CD4-positive, alpha-beta T cell (primary cell): Measurements from ENCODE around the gene STK32C. TPM values are rescaled to one million over a fixed set of nuclear protein-coding genes. Genes with fewer than 3 reads are reported as not detected.

Experiments used
- ATAC-seq: fragments of 200-7000 bp; cut with Tn5 transposase; one replicate; pipeline ENCODE4 v1.10.0; 2022; ENCODE audit warnings: mild to moderate bottlenecking; ENCODE audit not compliant: poor library complexity
- CTCF ChIA-PET: fragments of 350-600 bp; sonication (Branson Sonifier 250); formaldehyde crosslinking; loops from one replicate; lab custom pipeline; 2021; ENCODE audit warnings: antibody characterized with exemption, inconsistent platforms; lab: Charles Lee
- POLR2A ChIA-PET: fragments of 350-600 bp; sonication (Branson Sonifier 250); formaldehyde crosslinking; loops from one replicate; lab custom pipeline; 2021; ENCODE audit warnings: antibody characterized with exemption, inconsistent platforms; lab: Charles Lee
- DNase-seq, 14 experiments: peaks; one replicate each; pipeline ENCODE4 v3.0.0-alpha.2; 2013 to 2020; ENCODE audit warnings: mixed read lengths in 2 of 14
- H3K27ac ChIP-seq, 2 donors: one replicate each; pipeline versions ENCODE4 v1.5.1 to v1.7.0; 2013; ENCODE audit warnings: low read length in 2 of 2, low read depth in 1 of 2, mild to moderate bottlenecking in 1 of 2
- H3K27me3 ChIP-seq, 2 experiments: 1 replicate in 1 of 2; 2 replicates in 1 of 2; pipeline versions ENCODE4 v1.6.1 to v1.7.0; 2013; ENCODE audit warnings: low read length in 2 of 2, control low read depth in 1 of 2, mild to moderate bottlenecking in 1 of 2, moderate library complexity in 1 of 2; ENCODE audit not compliant: insufficient read depth in 2 of 2, control insufficient read depth in 1 of 2
- H3K36me3 ChIP-seq: one replicate; pipeline ENCODE4 v1.6.1; 2013; ENCODE audit warnings: low read length, control low read depth; ENCODE audit not compliant: insufficient read depth
- H3K4me1 ChIP-seq: one replicate; pipeline ENCODE4 v1.6.1; 2013; ENCODE audit warnings: low read length, control low read depth; ENCODE audit not compliant: insufficient read depth
- H3K4me3 ChIP-seq: one replicate; pipeline ENCODE4 v1.5.1; 2013; ENCODE audit warnings: mild to moderate bottlenecking, low read length, moderate library complexity
- H3K9me3 ChIP-seq, 2 experiments: 1 replicate in 1 of 2; 2 replicates in 1 of 2; pipeline versions ENCODE4 v1.6.1 to v1.7.0; 2013; ENCODE audit warnings: low read length in 2 of 2, mild to moderate bottlenecking in 2 of 2, control low read depth in 1 of 2, moderate library complexity in 1 of 2; ENCODE audit not compliant: control insufficient read depth in 1 of 2, insufficient read depth in 1 of 2
- H3K27ac Mint-ChIP-seq: one replicate; pipeline ENCODE4 v1.8.0; 2020; ENCODE audit warnings: mixed read lengths
- H3K27me3 Mint-ChIP-seq: one replicate; pipeline ENCODE4 v1.8.0; 2021; ENCODE audit warnings: mixed read lengths
- H3K36me3 Mint-ChIP-seq: one replicate; pipeline ENCODE4 v1.8.0; 2021; ENCODE audit warnings: low read depth, mixed read lengths
- H3K4me1 Mint-ChIP-seq: one replicate; pipeline ENCODE4 v1.8.0; 2021; ENCODE audit warnings: low read depth, mixed read lengths
- H3K4me3 Mint-ChIP-seq: one replicate; pipeline ENCODE4 v1.8.0; 2020; ENCODE audit warnings: mild to moderate bottlenecking, mixed read lengths
- H3K9me3 Mint-ChIP-seq: one replicate; pipeline ENCODE4 v1.8.0; 2020; ENCODE audit warnings: mixed read lengths
- CTCF ChIP-seq: fragments of 200-600 bp; IDR thresholded peaks from one replicate; pipeline ENCODE4 v1.8.0; 2022; ENCODE audit warnings: antibody characterized with exemption, mild to moderate bottlenecking
- intact Hi-C, 2 experiments: fragments of 100-400 bp; cut with DNase I in 1 of 2; cut with micrococcal nuclease in 1 of 2; formaldehyde crosslinking; loops; one replicate each; pipeline versions ENCODE4 v1.15.1 to v1.9.0; 2023 to 2025; cut with DNase I, micrococcal nuclease
- total RNA-seq, 174 experiments: library from RNA in 2 of 174; stranded (reverse) in 2 of 174; gene quantifications; one replicate each; pipeline ENCODE4 v1.2.3 and lab custom pipeline; 2021 to 2026

Gene STK32C
- total RNA-seq, 2 experiments from 2014 or later, result 4.9 to 5.2 TPM

DNA sequence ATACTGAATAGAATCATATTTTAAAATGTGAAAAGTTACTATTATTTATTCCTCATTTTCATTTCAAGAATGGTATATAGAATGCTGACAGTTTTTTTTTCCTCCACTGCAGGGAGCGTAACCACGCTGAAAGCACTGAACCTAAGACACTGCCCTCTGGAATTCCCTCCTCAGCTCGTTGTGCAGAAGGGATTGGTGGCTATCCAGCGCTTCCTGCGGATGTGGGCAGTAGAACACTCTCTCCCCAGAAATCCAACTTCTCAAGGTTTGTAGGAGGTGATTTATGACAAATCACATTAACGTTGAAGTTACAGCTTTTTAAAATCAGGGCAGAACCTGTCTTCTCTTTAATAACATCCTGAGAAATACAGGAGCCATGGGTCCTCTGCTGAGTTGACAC lies 36.6 kb upstream of the STK32C start:
- no peaks in the 10 kb centered on the region for H3K4me1 ChIP-seq
- Mint-ChIP-seq H3K4me1 (no peaks in the 10 kb centered on the region), H3K4me3 (no peak overlapping the region), H3K27ac (no peak overlapping the region), H3K9me3 (no peaks in the 10 kb centered on the region), H3K36me3 (peaks cover 31% of the 10 kb centered on the region), H3K27me3 (no peaks in the 10 kb centered on the region)
- no peaks in the 10 kb centered on the region for H3K27me3 ChIP-seq
- H3K27ac ChIP-seq, result no peak overlapping the region
- TF ChIP-seq CTCF, result no peak
- peaks cover 6% of the 10 kb centered on the region for H3K36me3 ChIP-seq
- no peak for ATAC-seq
- CTCF ChIA-PET, result no interaction called here
- H3K4me3 ChIP-seq, result no peak overlapping the region
- DNase-seq, result no peak
- POLR2A ChIA-PET, result no interaction called here
- H3K9me3 ChIP-seq, result peaks cover 0 to 7% of the 10 kb centered on the region in 2 experiments
- intact Hi-C loops, result no loop called here

DNA sequence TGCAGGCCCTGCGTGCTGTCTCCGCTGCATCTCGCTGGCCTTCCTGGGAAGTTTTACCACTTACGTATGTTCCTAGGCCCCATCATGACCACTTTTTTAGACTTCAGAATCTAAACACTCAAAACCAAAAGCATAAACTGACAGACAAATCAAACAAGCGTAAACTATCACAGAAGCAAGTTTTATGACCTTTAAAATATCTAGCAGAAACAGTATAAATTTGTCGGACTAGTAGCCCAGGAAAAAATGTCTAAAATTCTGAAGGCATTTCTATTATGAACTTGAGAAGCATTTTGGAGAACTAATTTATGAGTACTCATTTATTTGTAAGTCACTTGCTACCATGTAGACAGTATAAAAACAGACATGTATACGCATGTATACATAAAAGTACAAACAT lies 34.8 kb upstream of the STK32C start:
- no peaks in the 10 kb centered on the region for H3K9me3 Mint-ChIP-seq
- intact Hi-C loops, result no loop called here
- POLR2A ChIA-PET, result no interaction called here
- Histone ChIP-seq H3K27ac (no peak overlapping the region), H3K4me3 (no peak overlapping the region), H3K27me3 (no peaks in the 10 kb centered on the region), H3K4me1 (peaks cover under 1% of the 10 kb centered on the region), H3K9me3 (peaks cover 0 to 7% of the 10 kb centered on the region in 2 experiments), H3K36me3 (peaks cover 6% of the 10 kb centered on the region)
- DNase-seq (no peak), ATAC-seq (no peak)
- H3K36me3 Mint-ChIP-seq, result peaks cover 31% of the 10 kb centered on the region
- H3K4me3 Mint-ChIP-seq, result no peak overlapping the region
- no peaks in the 10 kb centered on the region for H3K27me3 Mint-ChIP-seq
- peaks cover 1% of the 10 kb centered on the region for H3K4me1 Mint-ChIP-seq
- no peak overlapping the region for H3K27ac Mint-ChIP-seq
- CTCF ChIA-PET, result no interaction called here
- no peak for TF ChIP-seq CTCF

- Histone ChIP-seq H3K27ac (no peak overlapping the region), H3K27me3 (no peaks in the 10 kb centered on the region), H3K4me1 (peaks cover 8% of the 10 kb centered on the region), H3K4me3 (no peak overlapping the region), H3K9me3 (peaks cover 0 to 7% of the 10 kb centered on the region in 2 experiments), H3K36me3 (peaks cover 6% of the 10 kb centered on the region)
- ChIA-PET CTCF (no interaction called here), POLR2A (no interaction called here)
- TF ChIP-seq CTCF, result no peak
- Mint-ChIP-seq H3K9me3 (no peaks in the 10 kb centered on the region), H3K36me3 (peaks cover 31% of the 10 kb centered on the region), H3K27me3 (no peaks in the 10 kb centered on the region), H3K4me3 (no peak overlapping the region), H3K4me1 (peaks cover 9% of the 10 kb centered on the region), H3K27ac (no peak overlapping the region)
- ATAC-seq, result no peak
- intact Hi-C loops, result no loop called here
- DNase-seq, result no peak
These were observed 34.0 kb upstream of the STK32C start for GRCh38 chr10:132341781-132342180.
